Liver (tissue), 9 donors: ENCODE results near the gene ACTL8. TPM values are rescaled to one million over a fixed set of nuclear protein-coding genes. Genes with fewer than 3 reads are reported as not detected.

Source experiments
- DNase-seq: peaks from one replicate; pipeline ENCODE4 v3.0.0-alpha.2; 2017; ENCODE audit warnings: low spot score
- H3K27ac ChIP-seq, 2 donors: one replicate each; pipeline ENCODE4 v1.7.0; 2013; ENCODE audit warnings: inconsistent platforms in 2 of 2, low read length in 2 of 2, control low read depth in 1 of 2, low read depth in 1 of 2, mild to moderate bottlenecking in 1 of 2
- H3K27me3 ChIP-seq, 4 donors: one replicate each; pipeline versions ENCODE4 v1.6.1 to v1.7.0; 2013; ENCODE audit warnings: low read length in 3 of 4, inconsistent platforms in 1 of 4, mild to moderate bottlenecking in 1 of 4, moderate library complexity in 1 of 4; ENCODE audit not compliant: control insufficient read depth in 4 of 4, insufficient read depth in 4 of 4
- H3K36me3 ChIP-seq, 4 donors: one replicate each; pipeline versions ENCODE4 v1.6.1 to v1.7.0; 2013; ENCODE audit warnings: low read length in 3 of 4, mild to moderate bottlenecking in 3 of 4, low read depth in 1 of 4, moderate library complexity in 1 of 4; ENCODE audit not compliant: control insufficient read depth in 4 of 4, insufficient read depth in 3 of 4
- H3K4me1 ChIP-seq, 4 donors: one replicate each; pipeline versions ENCODE4 v1.6.1 to v1.7.0; 2013; ENCODE audit warnings: low read length in 3 of 4, mild to moderate bottlenecking in 3 of 4, moderate library complexity in 1 of 4; ENCODE audit not compliant: control insufficient read depth in 4 of 4, insufficient read depth in 4 of 4
- H3K4me3 ChIP-seq, 3 donors: one replicate each; pipeline versions ENCODE4 v1.6.1 to v1.7.0; 2013; ENCODE audit warnings: low read length in 3 of 3, control low read depth in 1 of 3, low read depth in 1 of 3, mild to moderate bottlenecking in 1 of 3
- H3K9ac ChIP-seq, 2 donors: one replicate each; pipeline ENCODE4 v1.7.0; 2013; ENCODE audit warnings: low read length in 2 of 2, mild to moderate bottlenecking in 2 of 2, moderate library complexity in 2 of 2, control low read depth in 1 of 2, low read depth in 1 of 2
- H3K9me3 ChIP-seq, 4 donors: one replicate each; pipeline versions ENCODE4 v1.6.1 to v1.7.0; 2013; ENCODE audit warnings: low read length in 3 of 4; ENCODE audit not compliant: control insufficient read depth in 4 of 4
- ATF3 ChIP-seq: IDR thresholded peaks from 2 replicates; pipeline ENCODE4 v1.6.1; 2016; ENCODE audit warnings: antibody characterized with exemption
- EGR1 ChIP-seq, 2 donors: IDR thresholded peaks; 2 replicates each; pipeline ENCODE4 v1.6.1; 2016 to 2018; ENCODE audit warnings: antibody characterized with exemption in 2 of 2, low read depth in 2 of 2
- FOXA1 ChIP-seq: IDR thresholded peaks from 2 replicates; pipeline ENCODE4 v1.6.1; 2016; ENCODE audit warnings: antibody characterized with exemption
- FOXA2 ChIP-seq: IDR thresholded peaks from 2 replicates; pipeline ENCODE4 v1.6.1; 2016; ENCODE audit warnings: antibody characterized with exemption
- GABPA ChIP-seq, 2 donors: IDR thresholded peaks in 1 of 2; conservative IDR thresholded peaks in 1 of 2; 2 replicates each; pipeline ENCODE4 v1.6.1; 2016; ENCODE audit warnings: antibody characterized with exemption in 2 of 2, mild to moderate bottlenecking in 1 of 2, moderate library complexity in 1 of 2
- HNF4A ChIP-seq, 2 donors: conservative IDR thresholded peaks; 2 replicates each; pipeline ENCODE4 v1.6.1; 2016; ENCODE audit warnings: antibody characterized with exemption in 2 of 2, mild to moderate bottlenecking in 2 of 2
- HNF4G ChIP-seq: IDR thresholded peaks from 2 replicates; pipeline ENCODE4 v1.6.1; 2016; ENCODE audit warnings: antibody characterized with exemption
- JUND ChIP-seq, 2 donors: IDR thresholded peaks; 2 replicates each; pipeline ENCODE4 v1.6.1; 2016; ENCODE audit warnings: antibody characterized with exemption in 2 of 2
- MAX ChIP-seq: IDR thresholded peaks from 2 replicates; pipeline ENCODE4 v1.6.1; 2016; ENCODE audit warnings: antibody characterized with exemption
- NR2F2 ChIP-seq: IDR thresholded peaks from 2 replicates; pipeline ENCODE4 v1.6.1; 2016; ENCODE audit warnings: antibody characterized with exemption
- RAD21 ChIP-seq, 2 donors: IDR thresholded peaks; 2 replicates each; pipeline ENCODE4 v1.6.1; 2016; ENCODE audit warnings: antibody characterized with exemption in 2 of 2, mild to moderate bottlenecking in 2 of 2
- RXRA ChIP-seq, 2 donors: IDR thresholded peaks; 2 replicates each; pipeline ENCODE4 v1.6.1; 2017 to 2018; ENCODE audit warnings: antibody characterized with exemption in 2 of 2, mild to moderate bottlenecking in 1 of 2
- SP1 ChIP-seq: IDR thresholded peaks from 2 replicates; pipeline ENCODE4 v1.6.1; 2018; ENCODE audit warnings: antibody characterized with exemption, mild to moderate bottlenecking
- TAF1 ChIP-seq: conservative IDR thresholded peaks from 2 replicates; pipeline ENCODE4 v1.6.1; 2016; ENCODE audit warnings: antibody characterized with exemption, mild to moderate bottlenecking
- YY1 ChIP-seq: IDR thresholded peaks from 2 replicates; pipeline ENCODE4 v1.6.1; 2016; ENCODE audit warnings: antibody characterized with exemption, mild to moderate bottlenecking
- ZBTB33 ChIP-seq: IDR thresholded peaks from 2 replicates; pipeline ENCODE4 v1.6.1; 2016; ENCODE audit warnings: antibody characterized with exemption
- WGBS: extraction: QIAGEN DNeasy Blood & Tissue Kit; methylation state at CpG from one replicate; pipeline ENCODE4 v1.1.7; 2013; 5-methylcytosine and 5-hydroxymethylcytosine counted together
- polyA plus RNA-seq, 2 donors: library from polyadenylated mRNA; stranded (reverse) in 1 of 2; unstranded in 1 of 2; fragments of 200-250 nt in 1 of 2; fragments of >200 nt in 1 of 2; fragmentation: Nextera tagmentation in 1 of 2; extraction: Ambion mirVana in 1 of 2; gene quantifications; one replicate each; pipeline versions ENCODE4 v1.2.1 to v1.2.3, GENCODE V29; 2013 to 2015
- total RNA-seq, 2 donors: library from RNA; depleted of rRNA; stranded (reverse); fragments of >200 nt; gene quantifications; one replicate each; pipeline ENCODE4 v1.2.3, GENCODE V29; 2014
- TF ChIP-seq, protein P1 (sequence below): IDR thresholded peaks from 2 replicates; pipeline ENCODE4 v1.6.1; 2016; ENCODE audit warnings: antibody characterized with exemption, mild to moderate bottlenecking
- TF ChIP-seq, protein P2 (sequence below): fragments of 150-350 bp; IDR thresholded peaks from 2 replicates; pipeline ENCODE4 v1.5.1; 2017; ENCODE audit warnings: improper control_type of control experiment, low read depth, low read length; ENCODE audit not compliant: missing input control
- donor health status: healthy.
- donor health status: healthy.
- donor health status: healthy.
- donor health status: healthy.
- donor health status: healthy.

Gene ACTL8
- total and polyA plus RNA-seq, 4 donors = not detected

- Histone ChIP-seq H3K4me3 (no peak overlapping the region), H3K27me3 (no peaks in the 10 kb centered on the region), H3K9ac (no peak overlapping the region), H3K4me1 (no peaks in the 10 kb centered on the region), H3K27ac (no peak overlapping the region), H3K36me3 (no peaks in the 10 kb centered on the region), H3K9me3 (no peaks in the 10 kb centered on the region)
- TF ChIP-seq RXRA (IDR thresholded peaks at IDR 0.05) (no peak), GABPA (IDR thresholded peaks at IDR 0.05 in 1 of 2, conservative IDR thresholded peaks at IDR 0.05 in 1 of 2) (no peak), MAX (no peak), FOXA1 (no peak), EGR1 (IDR thresholded peaks at IDR 0.05; ENCODE audit: low read depth in 2 of 2) (no peak), TAF1 (no peak), SP1 (no peak), HNF4G (no peak), ZBTB33 (no peak), RAD21 (IDR thresholded peaks at IDR 0.05) (no peak), JUND (IDR thresholded peaks at IDR 0.05) (no peak), NR2F2 (no peak), FOXA2 (no peak), YY1 (no peak), HNF4A (conservative IDR thresholded peaks at IDR 0.05) (no peak), ATF3 (no peak)
- TF ChIP-seq, protein P1, sequence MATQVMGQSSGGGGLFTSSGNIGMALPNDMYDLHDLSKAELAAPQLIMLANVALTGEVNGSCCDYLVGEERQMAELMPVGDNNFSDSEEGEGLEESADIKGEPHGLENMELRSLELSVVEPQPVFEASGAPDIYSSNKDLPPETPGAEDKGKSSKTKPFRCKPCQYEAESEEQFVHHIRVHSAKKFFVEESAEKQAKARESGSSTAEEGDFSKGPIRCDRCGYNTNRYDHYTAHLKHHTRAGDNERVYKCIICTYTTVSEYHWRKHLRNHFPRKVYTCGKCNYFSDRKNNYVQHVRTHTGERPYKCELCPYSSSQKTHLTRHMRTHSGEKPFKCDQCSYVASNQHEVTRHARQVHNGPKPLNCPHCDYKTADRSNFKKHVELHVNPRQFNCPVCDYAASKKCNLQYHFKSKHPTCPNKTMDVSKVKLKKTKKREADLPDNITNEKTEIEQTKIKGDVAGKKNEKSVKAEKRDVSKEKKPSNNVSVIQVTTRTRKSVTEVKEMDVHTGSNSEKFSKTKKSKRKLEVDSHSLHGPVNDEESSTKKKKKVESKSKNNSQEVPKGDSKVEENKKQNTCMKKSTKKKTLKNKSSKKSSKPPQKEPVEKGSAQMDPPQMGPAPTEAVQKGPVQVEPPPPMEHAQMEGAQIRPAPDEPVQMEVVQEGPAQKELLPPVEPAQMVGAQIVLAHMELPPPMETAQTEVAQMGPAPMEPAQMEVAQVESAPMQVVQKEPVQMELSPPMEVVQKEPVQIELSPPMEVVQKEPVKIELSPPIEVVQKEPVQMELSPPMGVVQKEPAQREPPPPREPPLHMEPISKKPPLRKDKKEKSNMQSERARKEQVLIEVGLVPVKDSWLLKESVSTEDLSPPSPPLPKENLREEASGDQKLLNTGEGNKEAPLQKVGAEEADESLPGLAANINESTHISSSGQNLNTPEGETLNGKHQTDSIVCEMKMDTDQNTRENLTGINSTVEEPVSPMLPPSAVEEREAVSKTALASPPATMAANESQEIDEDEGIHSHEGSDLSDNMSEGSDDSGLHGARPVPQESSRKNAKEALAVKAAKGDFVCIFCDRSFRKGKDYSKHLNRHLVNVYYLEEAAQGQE = no peak
- TF ChIP-seq, protein P2, sequence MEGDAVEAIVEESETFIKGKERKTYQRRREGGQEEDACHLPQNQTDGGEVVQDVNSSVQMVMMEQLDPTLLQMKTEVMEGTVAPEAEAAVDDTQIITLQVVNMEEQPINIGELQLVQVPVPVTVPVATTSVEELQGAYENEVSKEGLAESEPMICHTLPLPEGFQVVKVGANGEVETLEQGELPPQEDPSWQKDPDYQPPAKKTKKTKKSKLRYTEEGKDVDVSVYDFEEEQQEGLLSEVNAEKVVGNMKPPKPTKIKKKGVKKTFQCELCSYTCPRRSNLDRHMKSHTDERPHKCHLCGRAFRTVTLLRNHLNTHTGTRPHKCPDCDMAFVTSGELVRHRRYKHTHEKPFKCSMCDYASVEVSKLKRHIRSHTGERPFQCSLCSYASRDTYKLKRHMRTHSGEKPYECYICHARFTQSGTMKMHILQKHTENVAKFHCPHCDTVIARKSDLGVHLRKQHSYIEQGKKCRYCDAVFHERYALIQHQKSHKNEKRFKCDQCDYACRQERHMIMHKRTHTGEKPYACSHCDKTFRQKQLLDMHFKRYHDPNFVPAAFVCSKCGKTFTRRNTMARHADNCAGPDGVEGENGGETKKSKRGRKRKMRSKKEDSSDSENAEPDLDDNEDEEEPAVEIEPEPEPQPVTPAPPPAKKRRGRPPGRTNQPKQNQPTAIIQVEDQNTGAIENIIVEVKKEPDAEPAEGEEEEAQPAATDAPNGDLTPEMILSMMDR = no peak
- no peak for DNase-seq
- WGBS = 89% methylated on average over 1 of the region's 1 CpG
Measured at GRCh38 chr1:17874231-17874630, 119.1 kb downstream of the ACTL8 start.

DNA sequence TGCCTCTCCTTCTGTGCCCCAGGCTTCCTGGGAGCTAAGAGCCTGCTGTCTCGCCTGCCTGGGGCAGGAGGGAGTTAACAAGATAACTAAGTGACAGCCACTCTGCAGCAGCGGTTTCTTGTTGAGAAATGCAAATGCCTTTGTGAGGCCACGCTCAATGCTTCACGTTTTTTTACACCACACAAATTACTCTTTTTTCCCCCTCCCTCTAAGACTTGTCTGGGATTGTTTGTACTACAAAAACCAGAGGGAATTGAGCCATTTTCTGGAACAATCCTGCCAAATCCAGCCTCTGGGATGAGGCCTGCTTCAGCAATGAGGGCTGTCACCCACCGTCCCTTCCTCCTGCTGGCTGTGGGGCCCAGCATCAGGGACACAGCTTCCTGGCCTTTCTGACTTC is 119.6 kb downstream of the ACTL8 start:
- H3K36me3 ChIP-seq = no peaks in the 10 kb centered on the region
- H3K9me3 ChIP-seq = no peaks in the 10 kb centered on the region
- no peaks in the 10 kb centered on the region for H3K4me1 ChIP-seq
- DNase-seq = no peak
- H3K27ac ChIP-seq = no peak overlapping the region
- 54% methylated on average over 5 of the region's 5 CpGs for WGBS
- H3K4me3 ChIP-seq = no peak overlapping the region
- H3K9ac ChIP-seq = no peak overlapping the region
- no peaks in the 10 kb centered on the region for H3K27me3 ChIP-seq
- no peak for TF ChIP-seq HNF4G
- no peak for TF ChIP-seq RXRA (IDR thresholded peaks at IDR 0.05)
- TF ChIP-seq FOXA2 = no peak
- TF ChIP-seq RAD21 (IDR thresholded peaks at IDR 0.05) = no peak
- TF ChIP-seq ZBTB33 = no peak
- no peak for TF ChIP-seq GABPA (IDR thresholded peaks at IDR 0.05 in 1 of 2, conservative IDR thresholded peaks at IDR 0.05 in 1 of 2)
- TF ChIP-seq ATF3 = no peak
- TF ChIP-seq MAX = no peak
- no peak for TF ChIP-seq YY1
- no peak for TF ChIP-seq NR2F2
- TF ChIP-seq, protein P1 = no peak
- no peak for TF ChIP-seq EGR1 (IDR thresholded peaks at IDR 0.05; ENCODE audit: low read depth in 2 of 2)
- no peak for TF ChIP-seq SP1
